GM12878 (cell line): ENCODE results near the gene UXS1. TPM values are rescaled to one million over a fixed set of nuclear protein-coding genes. Genes with fewer than 3 reads are reported as not detected.

Experiments
- ATAC-seq: fragments of 200-7000 bp; cut with Tn5 transposase; 3 replicates; pipeline ENCODE4 v1.9.1; 2020; ENCODE audit warnings: mild to moderate bottlenecking, moderate library complexity
- BruUV-seq: library from RNA; stranded (reverse); fragments of 400-500 nt; replicated peaks from 2 replicates; lab custom pipeline; 2021; lab: Mats Ljungman, UMichigan
- CTCF ChIA-PET: fragments of 300-600 bp; sonication (Branson Sonifier 250); formaldehyde crosslinking; extraction: SDS; loops from one replicate; lab custom pipeline; 2021; ENCODE audit warnings: inconsistent platforms; lab: Yijun Ruan, JAX
- POLR2A ChIA-PET: fragments of 350-600 bp; formaldehyde crosslinking; extraction: SDS; loops from one replicate; lab custom pipeline; 2021; ENCODE audit warnings: inconsistent platforms; lab: Charles Lee
- RAD21 ChIA-PET: fragments of 300-600 bp; sonication (Branson Sonifier 250); formaldehyde crosslinking; loops from one replicate; lab custom pipeline; 2023; ENCODE audit warnings: antibody characterized with exemption; ENCODE audit not compliant: unreplicated experiment; lab: Charles Lee
- SMC1A ChIA-PET: fragments of 300-600 bp; sonication (Branson Sonifier 250); formaldehyde crosslinking; loops from one replicate; lab custom pipeline; 2023; ENCODE audit not compliant: unreplicated experiment, uncharacterized antibody; lab: Charles Lee
- DNase-seq: peaks from one replicate; pipeline ENCODE4 v3.0.0-alpha.2; 2011; ENCODE audit warnings: low read depth, low spot score
- FAIRE-seq: peaks from 3 replicates; lab custom pipeline; 2011; peaks lifted over from hg19 to GRCh38; lab: Jason Lieb, UNC
- H2AFZ ChIP-seq: 2 replicates; pipeline ENCODE4 v1.6.0; 2011; ENCODE audit warnings: low read depth, low read length, control low read depth; ENCODE audit not compliant: control insufficient read depth
- H3K27ac ChIP-seq: 2 replicates; pipeline ENCODE4 v1.5.1; 2011; ENCODE audit warnings: control low read depth; ENCODE audit not compliant: control insufficient read depth, insufficient read depth
- H3K27me3 ChIP-seq, 2 experiments: replicated peaks in 1 of 2; 2 replicates each; pipeline versions ENCODE4 v1.6.0 to v1.6.1; 2011; ENCODE audit warnings: low read length in 1 of 2; ENCODE audit not compliant: control insufficient read depth in 2 of 2, insufficient read depth in 2 of 2
- H3K36me3 ChIP-seq, 2 experiments: 2 replicates each; pipeline ENCODE4 v1.5.1; 2011; ENCODE audit warnings: low read length in 1 of 2; ENCODE audit not compliant: control insufficient read depth in 2 of 2, insufficient read depth in 2 of 2
- H3K4me1 ChIP-seq: 2 replicates; pipeline ENCODE4 v1.6.1; 2011; ENCODE audit warnings: mild to moderate bottlenecking, low read length, moderate library complexity, mixed read lengths; ENCODE audit not compliant: control insufficient read depth, insufficient read depth
- H3K4me2 ChIP-seq: 2 replicates; pipeline ENCODE4 v1.6.0; 2011; ENCODE audit warnings: control low read depth; ENCODE audit not compliant: control insufficient read depth, insufficient read depth
- H3K4me3 ChIP-seq: fragments of 200-600 bp; sonication (generic); 2 replicates; pipeline ENCODE4 v1.5.1; 2016
- H3K79me2 ChIP-seq: 2 replicates; pipeline ENCODE4 v1.6.0; 2011; ENCODE audit warnings: low read length; ENCODE audit not compliant: control insufficient read depth, insufficient read depth
- H3K9ac ChIP-seq: 2 replicates; pipeline ENCODE4 v1.8.0; 2011; ENCODE audit warnings: low read length, control low read depth, mixed read lengths; ENCODE audit not compliant: control insufficient read depth, insufficient read depth
- H3K9me3 ChIP-seq: replicated peaks from 3 replicates; pipeline ENCODE4 v1.5.1; 2011; ENCODE audit warnings: mild to moderate bottlenecking, low read length; ENCODE audit not compliant: control insufficient read depth, insufficient read depth
- H4K20me1 ChIP-seq: 2 replicates; pipeline ENCODE4 v1.6.0; 2011; ENCODE audit not compliant: control insufficient read depth, insufficient read depth
- BACH1 ChIP-seq: fragments of 450-650 bp; IDR thresholded peaks from 2 replicates; pipeline ENCODE4 v1.6.1; 2017; ENCODE audit warnings: mild to moderate bottlenecking, borderline replicate concordance
- ESRRA ChIP-seq: IDR thresholded peaks from 2 replicates; pipeline ENCODE4 v1.6.1; 2012; ENCODE audit warnings: mild to moderate bottlenecking, low read length, improper control_type of control experiment
- MEF2B ChIP-seq: fragments of 450-650 bp; IDR thresholded peaks from 2 replicates; pipeline ENCODE4 v1.6.1; 2018; ENCODE audit warnings: mild to moderate bottlenecking, moderate library complexity; ENCODE audit not compliant: partially characterized antibody, poor library complexity, severe bottlenecking
- MXI1 ChIP-seq: fragments of 150-350 bp; IDR thresholded peaks from 2 replicates; pipeline ENCODE4 v1.6.1; 2011; ENCODE audit warnings: low read depth, mild to moderate bottlenecking, inconsistent platforms, low read length, improper control_type of control experiment
- NR2C1 ChIP-seq: fragments of 450-650 bp; IDR thresholded peaks from 2 replicates; pipeline ENCODE4 v1.6.1; 2017; ENCODE audit warnings: antibody characterized with exemption, mild to moderate bottlenecking, moderate library complexity
- PAX5 ChIP-seq: IDR thresholded peaks from 2 replicates; pipeline ENCODE4 v1.6.1; 2011; ENCODE audit warnings: low read depth, low read length, borderline replicate concordance
- RBBP5 ChIP-seq: fragments of 200-600 bp; sonication (generic); conservative IDR thresholded peaks from 2 replicates; pipeline ENCODE4 v1.6.1; 2016
- WGBS: methylation state at CpG from one replicate; pipeline ENCODE4 v1.1.6; 2016; ENCODE audit warnings: low lambda C conversion rate; ENCODE audit not compliant: insufficient replicate concordance, insufficient coverage; ENCODE audit errors: missing lambda C conversion rate; 5-methylcytosine and 5-hydroxymethylcytosine counted together
- in situ Hi-C: fragments of 300-500 bp; cut with MboI; formaldehyde crosslinking; loops from 9 replicates; pipeline ENCODE4 v1.14.3; 2018; ENCODE audit warnings: mixed read lengths
- intact Hi-C: fragments of 100-400 bp; cut with micrococcal nuclease; formaldehyde crosslinking; loops from one replicate; pipeline ENCODE4 v1.14.2; 2022; ENCODE audit not compliant: unreplicated experiment
- polyA plus RNA-seq, 11 experiments: library from polyadenylated mRNA; depleted of rRNA in 4 of 11; unstranded in 6 of 11; stranded (reverse) in 5 of 11; fragments of >200 nt; fragmentation: Nextera tagmentation in 4 of 11; fragmentation: Illumina TruSeq in 1 of 11; extraction: Ambion mirVana in 4 of 11; extraction: Trizol in 1 of 11; gene quantifications; 1 replicate in 1 of 11; 2 replicates in 10 of 11; pipeline versions ENCODE4 v1.2.1 to v1.2.3, GENCODE V29; 2011 to 2016; ENCODE audit warnings: inconsistent platforms in 2 of 11, missing spikeins in 2 of 11, low read depth in 1 of 11
- total RNA-seq, 4 experiments: library from RNA; depleted of rRNA in 3 of 4; stranded (reverse); fragments of >200 nt in 3 of 4; fragmentation: Illumina TruSeq in 1 of 4; extraction: Trizol in 1 of 4; gene quantifications; 2 replicates each; pipeline versions ENCODE4 v1.2.1 to v1.2.3, GENCODE V29; 2013 to 2021
- TF ChIP-seq, protein P1 (sequence below): fragments of 450-650 bp; IDR thresholded peaks from 2 replicates; pipeline ENCODE4 v1.6.1; 2016; ENCODE audit warnings: mild to moderate bottlenecking, moderate library complexity, borderline replicate concordance

UXS1 gene
- total and polyA plus RNA-seq, 10 of the 15 experiments (the other 5 are each of a cell fraction or from before 2014, with no cell fraction given) = 6.0 to 25.4 (median 24.0) TPM

DNA sequence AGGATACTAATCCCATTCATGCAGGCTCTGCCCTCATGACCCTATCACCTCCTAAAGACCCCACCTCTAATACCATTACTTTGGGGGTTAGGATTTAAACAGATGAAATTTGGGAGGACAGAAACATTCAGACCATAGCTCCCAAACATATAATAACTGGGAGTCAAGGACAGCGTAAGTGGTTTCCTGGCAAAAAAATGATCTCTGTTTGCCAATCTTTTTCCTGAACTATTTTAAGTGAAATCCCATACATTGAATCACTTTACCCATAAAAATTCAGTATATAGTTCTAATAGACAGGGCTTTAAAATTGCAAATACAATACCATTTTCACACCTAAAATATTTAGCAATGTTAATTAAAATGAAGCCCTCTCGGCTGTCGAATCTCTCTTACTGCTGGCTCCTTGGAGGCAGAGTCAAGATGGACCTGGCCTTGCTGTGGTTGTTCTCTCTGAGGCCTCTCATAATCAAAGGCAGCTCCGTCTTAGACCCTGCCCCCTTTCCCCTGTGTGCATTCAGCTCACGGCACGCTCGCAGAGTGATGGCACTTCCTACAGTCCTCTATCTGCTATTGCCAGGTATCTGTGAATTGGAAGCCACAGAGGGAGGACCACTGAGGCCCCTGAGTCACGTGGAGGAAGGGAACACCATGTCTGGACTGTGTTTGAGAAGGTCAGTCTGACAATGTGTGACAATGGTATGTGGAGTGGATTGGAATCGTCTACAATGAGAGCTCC, 132.3 kb downstream of the UXS1 start:
- Histone ChIP-seq H2AFZ (no peak overlapping the region), H3K4me2 (no peak overlapping the region), H3K79me2 (no peaks in the 10 kb centered on the region), H3K9me3 (no peaks in the 10 kb centered on the region), H3K4me1 (no peaks in the 10 kb centered on the region), H3K9ac (no peak overlapping the region), H3K27ac (no peak overlapping the region), H3K4me3 (no peak overlapping the region), H3K36me3 (no peaks in the 10 kb centered on the region), H4K20me1 (no peaks in the 10 kb centered on the region), H3K27me3 (peaks cover 2 to 4% of the 10 kb centered on the region in 2 experiments)
- in situ Hi-C loops = no loop called here
- DNase-seq (no peak), ATAC-seq (no peak), FAIRE-seq (no peak)
- POLR2A ChIA-PET = no interaction called here
- intact Hi-C loops = no loop called here
- CTCF ChIA-PET = interaction anchor here (1.2 kb wide), 1 partner anchor 25 kb away, joined by 3 read pairs; no protein-coding TSS in a partner anchor
- no peak for TF ChIP-seq RBBP5
- no peak for TF ChIP-seq NR2C1
- TF ChIP-seq MXI1 = no peak
- TF ChIP-seq PAX5 = no peak
- TF ChIP-seq ESRRA = no peak
- TF ChIP-seq, protein P1, sequence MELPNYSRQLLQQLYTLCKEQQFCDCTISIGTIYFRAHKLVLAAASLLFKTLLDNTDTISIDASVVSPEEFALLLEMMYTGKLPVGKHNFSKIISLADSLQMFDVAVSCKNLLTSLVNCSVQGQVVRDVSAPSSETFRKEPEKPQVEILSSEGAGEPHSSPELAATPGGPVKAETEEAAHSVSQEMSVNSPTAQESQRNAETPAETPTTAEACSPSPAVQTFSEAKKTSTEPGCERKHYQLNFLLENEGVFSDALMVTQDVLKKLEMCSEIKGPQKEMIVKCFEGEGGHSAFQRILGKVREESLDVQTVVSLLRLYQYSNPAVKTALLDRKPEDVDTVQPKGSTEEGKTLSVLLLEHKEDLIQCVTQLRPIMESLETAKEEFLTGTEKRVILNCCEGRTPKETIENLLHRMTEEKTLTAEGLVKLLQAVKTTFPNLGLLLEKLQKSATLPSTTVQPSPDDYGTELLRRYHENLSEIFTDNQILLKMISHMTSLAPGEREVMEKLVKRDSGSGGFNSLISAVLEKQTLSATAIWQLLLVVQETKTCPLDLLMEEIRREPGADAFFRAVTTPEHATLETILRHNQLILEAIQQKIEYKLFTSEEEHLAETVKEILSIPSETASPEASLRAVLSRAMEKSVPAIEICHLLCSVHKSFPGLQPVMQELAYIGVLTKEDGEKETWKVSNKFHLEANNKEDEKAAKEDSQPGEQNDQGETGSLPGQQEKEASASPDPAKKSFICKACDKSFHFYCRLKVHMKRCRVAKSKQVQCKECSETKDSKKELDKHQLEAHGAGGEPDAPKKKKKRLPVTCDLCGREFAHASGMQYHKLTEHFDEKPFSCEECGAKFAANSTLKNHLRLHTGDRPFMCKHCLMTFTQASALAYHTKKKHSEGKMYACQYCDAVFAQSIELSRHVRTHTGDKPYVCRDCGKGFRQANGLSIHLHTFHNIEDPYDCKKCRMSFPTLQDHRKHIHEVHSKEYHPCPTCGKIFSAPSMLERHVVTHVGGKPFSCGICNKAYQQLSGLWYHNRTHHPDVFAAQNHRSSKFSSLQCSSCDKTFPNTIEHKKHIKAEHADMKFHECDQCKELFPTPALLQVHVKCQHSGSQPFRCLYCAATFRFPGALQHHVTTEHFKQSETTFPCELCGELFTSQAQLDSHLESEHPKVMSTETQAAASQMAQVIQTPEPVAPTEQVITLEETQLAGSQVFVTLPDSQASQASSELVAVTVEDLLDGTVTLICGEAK = no peak
- TF ChIP-seq MEF2B = no peak
- TF ChIP-seq BACH1 = no peak
- RAD21 ChIA-PET = no interaction called here
- SMC1A ChIA-PET = no interaction called here
- WGBS = 52% methylated on average over 9 of the region's 9 CpGs
- BruUV-seq = no TSS peak
